HL-60 (cell line): ENCODE results near the gene ZNF112.

Source experiments
- CTCF ChIP-seq: IDR thresholded peaks from one replicate; pipeline ENCODE4 v1.5.1; 2011; ENCODE audit warnings: low read length, control low read depth, inconsistent platforms; ENCODE audit not compliant: insufficient read depth
- POLR2AphosphoS5 ChIP-seq: IDR thresholded peaks from 2 replicates; pipeline ENCODE4 v1.6.1; 2012; ENCODE audit warnings: low read depth
- REST ChIP-seq: IDR thresholded peaks from 2 replicates; pipeline ENCODE4 v1.6.1; 2012; ENCODE audit warnings: low read depth; ENCODE audit not compliant: insufficient replicate concordance

GRCh38 chr19:44308011-44308410 is 48.5 kb downstream of the ZNF112 start:
- TF ChIP-seq REST = no peak
- no peak for TF ChIP-seq CTCF
- TF ChIP-seq POLR2AphosphoS5 = no peak
